Measurements from ENCODE around the gene RPL21. TPM values are rescaled to one million over a fixed set of nuclear protein-coding genes. Genes with fewer than 3 reads are reported as not detected.

Gene RPL21
- total and polyA plus RNA-seq, 2 experiments from 2014 or later = 358 to 960 TPM

DNA sequence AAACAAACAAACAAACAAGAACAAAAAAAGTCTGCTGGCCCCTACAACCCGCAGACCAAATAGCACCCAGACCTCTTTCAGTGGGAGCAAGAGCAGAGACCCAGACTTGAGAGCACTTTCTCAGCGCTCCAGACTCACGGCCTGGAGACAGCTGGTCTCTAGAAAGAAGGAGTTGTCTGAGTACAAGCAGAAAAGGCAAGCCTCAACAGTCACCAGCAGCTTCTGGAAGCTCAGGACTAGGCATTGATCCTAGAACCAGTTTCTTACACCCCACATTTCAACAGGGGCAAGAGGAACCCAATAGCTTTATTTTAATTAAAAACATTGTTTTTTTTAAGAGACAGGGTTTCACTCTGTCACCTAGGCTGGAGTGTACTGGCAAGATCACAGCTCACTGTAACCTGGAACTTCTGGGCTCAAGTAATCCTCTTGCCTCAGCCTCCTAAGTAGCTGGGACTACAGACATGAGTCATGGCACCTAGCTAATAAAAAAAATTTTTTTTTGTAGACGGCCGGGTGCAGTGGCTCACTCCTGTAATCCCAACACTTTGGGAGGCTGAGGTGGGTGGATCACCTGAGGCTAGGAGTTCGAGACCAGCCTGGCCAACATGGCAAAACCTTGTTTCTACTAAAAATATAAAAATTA is 49.7 kb downstream of the RPL21 start:
- H3K79me2 ChIP-seq = no peaks in the 10 kb centered on the region
- no peak for DNase-seq (ENCODE audit: low spot score)
- H3K9me3 ChIP-seq (ENCODE audit: low read depth) = no peaks in the 10 kb centered on the region
- no peaks in the 10 kb centered on the region for H3K9me2 ChIP-seq (replicated peaks; ENCODE audit: insufficient read depth)
- no peaks in the 10 kb centered on the region for H3K4me1 ChIP-seq (ENCODE audit: insufficient read depth)
- H2AFZ ChIP-seq = no peak overlapping the region
- no peaks in the 10 kb centered on the region for H4K20me1 ChIP-seq (ENCODE audit: insufficient read depth, poor library complexity, severe bottlenecking)
- no peak overlapping the region for H3K27ac ChIP-seq
- no peaks in the 10 kb centered on the region for H3K36me3 ChIP-seq (replicated peaks; ENCODE audit: insufficient read depth, low read depth)
- no peak overlapping the region for H3K4me2 ChIP-seq
- WGBS (ENCODE audit: low lambda C conversion rate, missing lambda C conversion rate) = 83% methylated on average over 6 of the region's 6 CpGs
- H3K27me3 ChIP-seq = peaks cover 2% of the 10 kb centered on the region
- no peak overlapping the region for H3K4me3 ChIP-seq
- TF ChIP-seq CTCF (IDR thresholded peaks at IDR 0.05; ENCODE audit: poor library complexity) = no peak
- TF ChIP-seq EZH2phosphoT487 (IDR thresholded peaks at IDR 0.05; ENCODE audit: low read depth, severe bottlenecking, unreplicated experiment) = no peak
- no peak for TF ChIP-seq EZH2 (IDR thresholded peaks at IDR 0.05; ENCODE audit: borderline replicate concordance)

- Histone ChIP-seq H3K4me1 (ENCODE audit: insufficient read depth) (no peaks in the 10 kb centered on the region), H3K9me3 (ENCODE audit: low read depth) (no peaks in the 10 kb centered on the region), H3K36me3 (replicated peaks; ENCODE audit: insufficient read depth, low read depth) (no peaks in the 10 kb centered on the region), H4K20me1 (ENCODE audit: insufficient read depth, poor library complexity, severe bottlenecking) (no peaks in the 10 kb centered on the region), H3K9me2 (replicated peaks; ENCODE audit: insufficient read depth) (no peaks in the 10 kb centered on the region), H3K27ac (no peak overlapping the region), H2AFZ (no peak overlapping the region), H3K27me3 (no peaks in the 10 kb centered on the region), H3K4me2 (no peak overlapping the region), H3K79me2 (no peaks in the 10 kb centered on the region), H3K4me3 (no peak overlapping the region)
- no peak for TF ChIP-seq CTCF (IDR thresholded peaks at IDR 0.05; ENCODE audit: poor library complexity)
- no peak for TF ChIP-seq EZH2 (IDR thresholded peaks at IDR 0.05; ENCODE audit: borderline replicate concordance)
- no peak for TF ChIP-seq EZH2phosphoT487 (IDR thresholded peaks at IDR 0.05; ENCODE audit: low read depth, severe bottlenecking, unreplicated experiment)
- WGBS (ENCODE audit: low lambda C conversion rate, missing lambda C conversion rate) = 63% methylated on average over 4 of the region's 4 CpGs
- no peak for DNase-seq (ENCODE audit: low spot score)
These were observed 51.4 kb downstream of the RPL21 start for GRCh38 chr13:27302643-27303262.

DNA sequence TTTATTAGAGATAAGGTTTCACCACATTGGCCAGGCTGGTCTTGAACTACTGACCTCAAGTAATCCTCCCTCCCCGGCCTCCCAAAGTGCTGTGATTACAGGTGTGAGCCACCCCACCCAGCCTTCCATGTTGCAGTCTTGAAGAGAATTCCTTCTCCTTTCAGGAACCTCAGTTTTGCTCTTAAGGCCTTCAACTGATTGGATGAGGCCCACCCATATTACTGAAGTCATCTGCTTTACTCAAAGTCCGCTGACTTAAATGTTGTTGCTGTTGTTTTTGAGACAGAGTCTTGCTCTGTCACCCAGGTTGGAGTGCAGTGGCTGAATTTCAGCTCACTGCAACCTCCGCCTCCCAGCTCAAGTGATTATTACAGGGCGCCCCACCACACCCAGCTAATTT is 52.7 kb downstream of the RPL21 start:
- no peaks in the 10 kb centered on the region for H3K4me1 ChIP-seq (ENCODE audit: insufficient read depth)
- no peaks in the 10 kb centered on the region for H3K9me3 ChIP-seq (ENCODE audit: low read depth)
- no peaks in the 10 kb centered on the region for H3K79me2 ChIP-seq
- H3K36me3 ChIP-seq (replicated peaks; ENCODE audit: insufficient read depth, low read depth) = no peaks in the 10 kb centered on the region
- H3K4me2 ChIP-seq = no peak overlapping the region
- WGBS (ENCODE audit: low lambda C conversion rate, missing lambda C conversion rate) = 92% methylated on average over 4 of the region's 4 CpGs
- H4K20me1 ChIP-seq (ENCODE audit: insufficient read depth, poor library complexity, severe bottlenecking) = no peaks in the 10 kb centered on the region
- no peaks in the 10 kb centered on the region for H3K27me3 ChIP-seq
- H3K4me3 ChIP-seq = no peak overlapping the region
- no peak overlapping the region for H2AFZ ChIP-seq
- no peaks in the 10 kb centered on the region for H3K9me2 ChIP-seq (replicated peaks; ENCODE audit: insufficient read depth)
- H3K27ac ChIP-seq = no peak overlapping the region
- no peak for DNase-seq (ENCODE audit: low spot score)
- no peak for TF ChIP-seq CTCF (IDR thresholded peaks at IDR 0.05; ENCODE audit: poor library complexity)
- no peak for TF ChIP-seq EZH2phosphoT487 (IDR thresholded peaks at IDR 0.05; ENCODE audit: low read depth, severe bottlenecking, unreplicated experiment)
- no peak for TF ChIP-seq EZH2 (IDR thresholded peaks at IDR 0.05; ENCODE audit: borderline replicate concordance)
